SK-N-SH (cell line): Measurements from ENCODE around the gene SLC5A2.

Experiments used
- CTCF ChIP-seq: fragments of 200-600 bp; sonication (generic); IDR thresholded peaks from 2 replicates; pipeline ENCODE4 v1.6.1; 2017; ENCODE audit warnings: antibody characterized with exemption, mild to moderate bottlenecking, moderate library complexity
- EP300 ChIP-seq, 2 experiments: IDR thresholded peaks; 2 replicates each; pipeline versions ENCODE4 v1.4.0 to v1.6.1; 2012; ENCODE audit warnings: borderline replicate concordance in 1 of 2, low read depth in 1 of 2, low read length in 1 of 2
- FOXJ3 ChIP-seq: sonication (generic); formaldehyde crosslinking; IDR thresholded peaks from 2 replicates; pipeline ENCODE4 v1.5.1; 2020; ENCODE audit warnings: mild to moderate bottlenecking, missing genetic modification reagents
- FOXM1 ChIP-seq: IDR thresholded peaks from 2 replicates; pipeline ENCODE4 v1.4.0; 2012; ENCODE audit warnings: low read depth, mild to moderate bottlenecking
- GATA2 ChIP-seq: sonication (generic); formaldehyde crosslinking; IDR thresholded peaks from 2 replicates; pipeline ENCODE4 v1.5.0; 2020; ENCODE audit warnings: mild to moderate bottlenecking, missing genetic modification reagents
- NFIC ChIP-seq: IDR thresholded peaks from 2 replicates; pipeline ENCODE4 v1.4.0; 2012; ENCODE audit warnings: borderline replicate concordance
- POLR2AphosphoS5 ChIP-seq: IDR thresholded peaks from 2 replicates; pipeline ENCODE4 v1.6.1; 2012; ENCODE audit warnings: low read depth, low read length
- RCOR1 ChIP-seq: fragments of 150-350 bp; IDR thresholded peaks from 2 replicates; pipeline ENCODE4 v1.6.1; 2017; ENCODE audit warnings: antibody characterized with exemption, low read length
- RFX5 ChIP-seq: IDR thresholded peaks from 2 replicates; pipeline ENCODE4 v1.6.1; 2012; ENCODE audit warnings: mild to moderate bottlenecking, improper control_type of control experiment, low read length
- TCF12 ChIP-seq: IDR thresholded peaks from 2 replicates; pipeline ENCODE4 v1.4.0; 2012
- USF1 ChIP-seq: IDR thresholded peaks from 2 replicates; pipeline ENCODE4 v1.4.0; 2012; ENCODE audit warnings: low read depth, borderline replicate concordance

- no peak for TF ChIP-seq EP300 (IDR thresholded peaks at IDR 0.05; ENCODE audit: borderline replicate concordance in 1 of 2, low read depth in 1 of 2, low read length in 1 of 2)
- no peak for TF ChIP-seq CTCF
- no peak for TF ChIP-seq GATA2
- TF ChIP-seq POLR2AphosphoS5 = no peak
- TF ChIP-seq RFX5 = no peak
- TF ChIP-seq USF1 = no peak
- no peak for TF ChIP-seq FOXJ3 (CRISPR knock-in tag)
- no peak for TF ChIP-seq RCOR1
- no peak for TF ChIP-seq NFIC
- TF ChIP-seq FOXM1 = no peak
- TF ChIP-seq TCF12 = no peak
Measured at GRCh38 chr16:31440516-31441184, 42.3 kb upstream of the SLC5A2 start.
